ENCODE data around the gene PRKCSH.
A peak's percentile ranks its signal among the peaks of the same experiment; 100 is the strongest.
"Not testable (repeated sequence)": the region's sequence is repeated elsewhere in the genome, so short reads cannot be mapped to it uniquely, and the experiment has no call there.

PRKCSH gene

GRCh38 chr19:11456659-11457058 is 21.2 kb downstream of the PRKCSH start:
- in situ Hi-C loops (cut with MboI; ENCODE audit: low pct_unique_long_range_greater_than_20kb, low sequenced_read_pairs, unreplicated experiment), result no loop called here
- DNase-seq (ENCODE audit: low spot score), result no peak
- TF ChIP-seq, protein P1, sequence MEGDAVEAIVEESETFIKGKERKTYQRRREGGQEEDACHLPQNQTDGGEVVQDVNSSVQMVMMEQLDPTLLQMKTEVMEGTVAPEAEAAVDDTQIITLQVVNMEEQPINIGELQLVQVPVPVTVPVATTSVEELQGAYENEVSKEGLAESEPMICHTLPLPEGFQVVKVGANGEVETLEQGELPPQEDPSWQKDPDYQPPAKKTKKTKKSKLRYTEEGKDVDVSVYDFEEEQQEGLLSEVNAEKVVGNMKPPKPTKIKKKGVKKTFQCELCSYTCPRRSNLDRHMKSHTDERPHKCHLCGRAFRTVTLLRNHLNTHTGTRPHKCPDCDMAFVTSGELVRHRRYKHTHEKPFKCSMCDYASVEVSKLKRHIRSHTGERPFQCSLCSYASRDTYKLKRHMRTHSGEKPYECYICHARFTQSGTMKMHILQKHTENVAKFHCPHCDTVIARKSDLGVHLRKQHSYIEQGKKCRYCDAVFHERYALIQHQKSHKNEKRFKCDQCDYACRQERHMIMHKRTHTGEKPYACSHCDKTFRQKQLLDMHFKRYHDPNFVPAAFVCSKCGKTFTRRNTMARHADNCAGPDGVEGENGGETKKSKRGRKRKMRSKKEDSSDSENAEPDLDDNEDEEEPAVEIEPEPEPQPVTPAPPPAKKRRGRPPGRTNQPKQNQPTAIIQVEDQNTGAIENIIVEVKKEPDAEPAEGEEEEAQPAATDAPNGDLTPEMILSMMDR (IDR thresholded peaks at IDR 0.05; ENCODE audit: extremely low read depth, insufficient read depth, missing control alignments), result no peak

- in situ Hi-C loops (cut with MboI; ENCODE audit: low pct_unique_long_range_greater_than_20kb, low sequenced_read_pairs, unreplicated experiment), result no loop called here
- TF ChIP-seq, protein P1 (IDR thresholded peaks at IDR 0.05; ENCODE audit: extremely low read depth, insufficient read depth, missing control alignments), result no peak
- DNase-seq (ENCODE audit: low spot score), result no peak
Observed at GRCh38 chr19:11457115-11457514, 21.7 kb downstream of the PRKCSH start.

- in situ Hi-C loops (cut with MboI; ENCODE audit: low pct_unique_long_range_greater_than_20kb, low sequenced_read_pairs, unreplicated experiment), result no loop called here
- no peak for DNase-seq (ENCODE audit: low spot score)
- TF ChIP-seq, protein P1 (IDR thresholded peaks at IDR 0.05; ENCODE audit: extremely low read depth, insufficient read depth, missing control alignments), result no peak
Observed at GRCh38 chr19:11457831-11458230, 22.4 kb downstream of the PRKCSH start.

- TF ChIP-seq, protein P1 (IDR thresholded peaks at IDR 0.05; ENCODE audit: extremely low read depth, insufficient read depth, missing control alignments), result no peak
- in situ Hi-C loops (cut with MboI; ENCODE audit: low pct_unique_long_range_greater_than_20kb, low sequenced_read_pairs, unreplicated experiment), result no loop called here
Observed at GRCh38 chr19:11458236-11458900, 22.9 kb downstream of the PRKCSH start.

GRCh38 chr19:11458912-11459311 is 23.5 kb downstream of the PRKCSH start:
- DNase-seq (ENCODE audit: low spot score); in situ Hi-C loops (cut with MboI; ENCODE audit: low pct_unique_long_range_greater_than_20kb, low sequenced_read_pairs, unreplicated experiment): not testable (repeated sequence)

More at GRCh38 chr19:11458236-11458900, 22.9 kb downstream of the PRKCSH start:
- DNase-seq (ENCODE audit: low spot score), result no peak

- no peak for DNase-seq (ENCODE audit: low spot score)
- in situ Hi-C loops (cut with MboI; ENCODE audit: low pct_unique_long_range_greater_than_20kb, low sequenced_read_pairs, unreplicated experiment), result no loop called here
- TF ChIP-seq, protein P1 (IDR thresholded peaks at IDR 0.05; ENCODE audit: extremely low read depth, insufficient read depth, missing control alignments), result peak; percentile 36
Observed at GRCh38 chr19:11460207-11460606, 24.8 kb downstream of the PRKCSH start.

- in situ Hi-C loops (cut with MboI; ENCODE audit: low pct_unique_long_range_greater_than_20kb, low sequenced_read_pairs, unreplicated experiment), result no loop called here
- TF ChIP-seq, protein P1 (IDR thresholded peaks at IDR 0.05; ENCODE audit: extremely low read depth, insufficient read depth, missing control alignments), result no peak
- no peak for DNase-seq (ENCODE audit: low spot score)
Observed at GRCh38 chr19:11461453-11461852, 26.0 kb downstream of the PRKCSH start.
